NCI-H2171 (cell line): ENCODE measurements around the gene KCNQ4.

ENCODE experiments used
- DNase-seq: peaks from one replicate; lab custom pipeline; 2025; lab: John Stamatoyannopoulos, UW

KCNQ4 gene

DNA sequence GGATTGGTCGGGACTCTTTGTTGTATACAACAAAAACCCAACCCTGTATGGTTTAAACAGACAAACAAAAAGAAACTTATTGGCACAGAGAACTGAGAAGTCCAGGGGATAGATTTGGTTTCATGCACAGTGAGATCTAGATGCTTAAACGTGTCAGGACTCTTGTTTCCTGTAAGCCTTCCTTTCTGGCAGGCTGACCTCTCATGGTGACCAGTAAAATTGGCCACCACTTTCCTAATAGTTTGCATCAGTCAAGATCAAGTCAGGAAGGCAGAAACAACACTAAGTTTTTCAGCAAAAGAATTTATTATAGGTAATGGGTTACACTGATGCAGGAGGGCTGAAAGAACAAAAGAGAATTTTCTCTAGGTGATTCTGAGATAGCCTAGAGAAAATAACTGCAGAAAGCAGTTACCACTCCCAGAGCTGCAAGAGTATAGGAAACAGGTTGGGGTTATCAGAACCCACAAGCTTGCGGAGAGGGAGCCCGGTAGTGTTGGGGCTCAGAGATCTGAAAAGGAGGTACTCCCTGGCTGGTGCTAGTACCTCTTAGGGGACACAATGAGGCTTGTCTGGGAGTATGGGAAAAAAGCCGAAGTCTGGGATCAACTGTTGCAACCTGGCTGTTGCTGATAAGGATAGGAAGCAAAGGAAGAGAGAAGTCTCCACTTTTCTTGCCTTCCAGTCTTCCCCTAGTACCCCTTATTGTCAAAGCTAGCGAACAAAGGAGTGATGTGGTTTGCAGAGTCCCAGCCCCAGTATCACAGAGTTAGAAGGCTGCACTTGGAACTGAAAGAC, 57.1 kb downstream of the KCNQ4 start:
- DNase-seq: no peak

DNA sequence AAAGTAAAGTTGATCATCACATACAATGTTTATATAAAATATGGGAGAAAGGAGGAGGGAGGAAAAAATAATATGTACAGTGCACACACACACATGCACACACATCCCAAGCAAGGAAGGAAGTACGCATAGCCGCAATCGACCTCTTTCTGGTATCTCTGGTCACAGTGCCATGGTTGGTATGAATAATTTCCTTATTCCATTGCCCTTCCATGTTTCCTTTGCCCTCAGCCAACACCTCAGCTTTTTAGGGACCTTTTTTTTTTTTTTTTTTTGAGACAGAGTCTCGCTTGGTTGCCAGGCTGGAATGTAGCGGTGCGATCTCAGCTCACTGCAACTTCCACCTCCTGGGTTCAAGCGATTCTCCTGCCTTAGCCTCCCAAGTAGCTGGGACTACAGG, 58.0 kb downstream of the KCNQ4 start:
- no peak for DNase-seq

DNA sequence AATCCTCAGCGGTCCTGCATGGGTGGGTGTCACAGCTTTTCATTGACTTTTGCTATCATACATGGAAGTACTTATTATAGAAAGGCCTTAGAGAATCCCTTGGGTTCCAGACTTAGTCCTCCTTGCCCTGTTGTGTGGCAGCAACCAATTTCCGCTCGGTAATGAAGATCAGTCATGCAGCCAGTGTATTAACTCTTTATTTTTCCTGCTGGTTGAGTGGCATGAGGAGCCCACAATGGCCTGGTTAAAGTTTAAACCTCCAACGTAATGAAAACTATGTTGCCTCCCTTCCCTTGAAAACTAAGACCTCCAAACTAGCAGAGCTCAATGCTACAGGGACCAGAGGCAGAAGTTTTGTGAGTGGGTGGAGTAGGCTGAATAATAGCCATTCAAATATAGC, 58.6 kb downstream of the KCNQ4 start:
- DNase-seq: no peak

DNA sequence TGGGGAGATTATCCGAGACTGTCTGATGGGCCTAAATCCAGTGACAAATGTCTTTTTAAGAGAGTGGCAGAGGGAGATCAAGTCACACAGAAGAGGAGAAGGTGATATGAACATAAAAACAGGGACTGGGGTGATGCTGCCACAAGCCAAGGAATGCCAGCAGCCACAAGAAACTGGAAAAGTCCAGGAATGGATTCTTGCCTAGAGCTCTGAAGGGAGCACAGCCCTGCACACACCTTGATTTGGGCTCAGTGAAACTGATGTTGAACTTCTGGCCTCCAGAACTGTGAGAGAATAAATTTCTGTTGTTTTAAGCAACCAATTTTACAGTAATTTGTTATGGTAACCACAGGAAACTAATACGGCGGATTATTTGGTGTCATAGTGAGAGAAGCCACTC, 59.1 kb downstream of the KCNQ4 start:
- no peak for DNase-seq

DNA sequence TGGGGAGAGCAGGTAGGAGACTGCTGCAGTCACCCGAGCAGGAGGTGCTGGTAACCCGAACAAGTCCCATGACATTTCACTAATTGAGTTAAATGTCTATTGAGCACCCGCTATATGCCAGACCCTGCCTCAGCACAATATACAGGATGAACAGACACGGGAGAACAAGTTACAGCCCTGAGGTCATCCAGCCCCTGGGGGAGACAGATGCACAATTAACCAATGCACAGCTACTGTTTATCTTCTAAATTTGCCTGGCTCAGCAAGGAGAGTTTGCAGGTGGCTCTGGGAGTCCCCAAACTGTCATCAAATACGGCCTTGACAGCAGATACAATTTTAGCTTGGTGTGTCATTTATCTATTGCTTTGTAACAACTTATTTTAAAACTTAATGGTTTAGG, 60.5 kb downstream of the KCNQ4 start:
- DNase-seq: peak; percentile 34

DNA sequence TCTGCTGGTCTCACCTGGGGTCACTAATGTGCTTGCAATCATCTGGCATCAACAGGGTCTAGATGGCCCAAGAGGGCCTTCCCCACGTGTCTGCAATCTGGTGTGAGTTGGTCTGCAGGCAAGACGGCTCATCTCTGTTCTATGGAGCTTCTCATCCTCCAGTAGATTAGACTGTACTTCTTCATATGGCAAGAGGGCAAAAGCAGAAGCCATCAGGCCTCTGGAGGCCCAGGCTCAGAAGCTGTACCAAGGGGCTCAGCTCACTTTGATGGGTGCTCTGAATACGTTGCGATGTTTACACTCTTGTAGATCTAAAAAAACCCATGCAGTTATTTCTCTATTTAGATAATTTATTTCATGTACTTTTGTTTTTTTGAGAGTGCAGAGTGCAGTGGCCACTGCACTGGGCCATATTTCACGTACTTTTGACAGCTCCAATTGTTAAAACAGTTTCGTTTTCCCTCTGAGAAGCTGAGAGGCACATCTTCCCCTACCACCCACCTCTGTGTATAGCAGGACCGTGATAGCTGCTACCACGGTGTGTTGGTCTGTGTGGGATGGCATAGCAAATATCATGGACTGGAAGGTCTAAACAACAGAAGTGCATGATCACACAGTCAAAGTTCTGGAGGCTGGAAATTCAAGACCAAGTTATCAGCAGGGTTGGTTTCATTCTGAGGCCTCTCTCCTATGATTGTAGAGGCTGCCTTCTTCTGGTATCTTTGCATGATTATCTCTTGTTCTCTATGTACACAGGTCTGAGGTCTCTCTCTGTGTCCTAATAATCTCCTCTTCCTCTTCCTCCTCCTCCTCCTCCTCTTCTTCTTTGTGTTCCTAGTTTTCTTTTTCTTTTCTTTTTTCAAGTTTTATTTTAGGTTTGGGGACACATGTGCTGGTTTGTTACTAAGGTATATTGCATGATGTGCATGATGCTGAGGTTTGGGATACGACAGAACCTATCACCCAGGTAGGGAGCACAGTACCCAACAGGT, 61.6 kb downstream of the KCNQ4 start:
- no peak for DNase-seq

DNA sequence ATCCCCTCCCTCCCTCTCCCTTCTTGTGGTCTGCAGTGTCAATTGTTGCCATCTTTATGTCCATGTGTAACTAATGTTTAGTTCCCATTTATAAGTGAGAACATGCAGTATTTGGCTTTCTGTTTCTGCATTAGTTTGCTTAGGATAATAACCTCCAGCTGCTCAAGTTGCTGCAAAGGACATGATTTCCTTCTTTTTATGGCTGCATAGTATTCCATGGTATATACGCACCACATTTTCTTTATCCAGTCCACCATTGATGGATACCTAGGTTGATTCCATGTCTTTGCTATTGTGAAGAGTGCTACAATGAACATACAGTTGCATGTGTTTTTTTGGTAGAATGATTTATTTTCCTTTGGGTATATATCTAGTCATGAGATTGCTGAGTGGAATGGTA, 62.3 kb downstream of the KCNQ4 start:
- DNase-seq: no peak

DNA sequence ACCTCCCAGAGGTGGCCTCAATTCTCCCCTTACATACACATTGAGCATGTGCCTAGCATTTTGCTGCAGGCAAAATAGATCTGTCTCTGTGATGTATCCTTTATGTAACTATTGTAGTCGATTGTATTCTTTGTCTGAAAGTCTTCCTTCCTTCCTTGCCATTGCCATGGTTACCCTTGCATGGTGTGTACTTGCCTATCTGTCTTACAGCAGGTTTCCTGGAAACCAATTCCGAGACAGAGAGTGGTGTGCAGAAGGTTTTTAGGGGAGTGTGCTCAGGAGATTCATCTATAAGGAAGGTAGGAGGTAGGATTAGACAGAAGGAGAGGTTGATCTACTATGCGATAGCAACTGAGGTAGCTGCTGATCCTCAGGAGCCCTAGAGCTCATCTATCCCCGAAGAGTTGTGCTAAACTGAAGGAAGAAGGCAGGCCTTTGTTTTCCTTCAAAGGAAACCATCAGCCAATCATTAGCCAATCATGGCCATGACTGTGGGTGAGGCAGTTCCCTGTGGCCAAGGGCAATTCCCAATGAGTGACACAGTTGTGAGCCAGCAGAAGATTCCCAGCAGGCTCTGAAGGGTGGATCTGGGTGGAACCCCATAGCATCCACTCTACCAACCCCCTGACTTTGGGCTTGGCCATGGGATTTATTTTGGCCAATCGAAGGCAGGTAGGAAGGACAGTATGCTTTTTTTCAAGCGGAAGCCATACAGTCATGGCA, 63.6 kb downstream of the KCNQ4 start:
- no peak for DNase-seq

DNA sequence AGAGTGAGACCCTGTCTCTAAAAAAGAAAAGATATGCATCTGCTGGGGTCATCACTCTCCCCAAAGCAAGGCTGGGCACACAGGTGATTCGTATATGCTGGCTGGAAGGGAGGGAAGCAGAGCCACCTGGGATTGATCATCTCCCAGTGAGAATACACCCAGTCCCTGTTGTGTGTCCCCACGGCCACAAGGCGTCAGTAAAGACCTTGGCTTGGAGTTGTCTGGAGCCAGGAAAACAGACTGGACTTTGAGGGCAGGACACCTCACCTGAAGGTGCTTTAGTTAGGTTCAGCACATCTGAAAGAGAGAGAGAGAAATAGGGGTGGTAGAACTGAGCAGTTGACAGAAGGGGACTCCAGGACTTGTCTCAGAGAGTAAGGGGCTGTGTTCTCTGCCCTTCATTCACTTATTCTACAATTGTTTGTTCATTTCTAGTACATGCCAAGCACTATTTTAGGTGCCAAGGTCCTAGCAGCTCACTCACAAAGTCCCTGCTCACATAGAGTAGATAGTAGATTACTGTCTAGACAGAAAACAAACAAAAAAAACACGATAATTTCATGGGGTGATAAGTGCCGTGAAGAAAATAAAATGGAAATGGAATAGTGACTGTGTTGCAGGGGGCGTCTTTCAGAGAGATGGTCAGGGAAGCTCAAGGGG, 65.1 kb downstream of the KCNQ4 start:
- DNase-seq: peak; percentile 43

DNA sequence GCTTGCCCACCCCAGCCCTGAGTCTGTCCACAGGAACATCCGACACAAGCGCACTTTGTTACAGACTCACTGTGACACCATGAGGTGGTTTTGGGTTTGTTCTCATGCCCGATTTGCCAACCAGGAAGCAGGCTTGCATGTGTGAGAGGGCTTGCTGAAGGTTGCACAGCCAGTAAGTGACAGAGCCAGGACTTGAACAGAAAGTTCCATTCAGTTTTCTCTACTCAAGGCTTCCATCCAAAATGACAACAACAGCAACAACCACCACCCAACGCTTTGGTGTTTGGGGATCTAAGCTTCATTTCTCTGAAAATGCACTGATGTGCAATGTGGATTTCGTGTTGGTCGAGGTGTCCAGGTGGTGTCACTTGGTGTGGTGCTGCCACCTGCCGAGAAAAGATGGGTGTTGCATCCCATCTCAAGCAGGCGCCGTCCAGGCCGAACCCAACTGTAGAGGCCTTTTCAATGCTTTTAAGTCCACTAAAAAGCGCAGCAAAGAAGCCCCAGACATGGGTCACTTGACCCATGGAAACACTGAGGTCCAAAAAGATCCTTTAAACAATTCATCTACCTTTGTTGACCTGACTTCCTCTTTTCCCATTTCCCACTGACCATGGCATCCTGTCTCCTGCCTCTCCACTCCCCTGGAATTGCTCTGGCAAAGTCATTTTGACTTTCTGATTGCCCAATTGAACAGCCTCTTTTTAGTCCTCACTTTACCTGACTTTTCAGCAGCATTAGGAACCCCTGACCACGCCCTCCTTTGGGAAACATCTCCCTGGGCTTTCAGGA, 66.4 kb downstream of the KCNQ4 start:
- DNase-seq: peak; percentile 39

DNA sequence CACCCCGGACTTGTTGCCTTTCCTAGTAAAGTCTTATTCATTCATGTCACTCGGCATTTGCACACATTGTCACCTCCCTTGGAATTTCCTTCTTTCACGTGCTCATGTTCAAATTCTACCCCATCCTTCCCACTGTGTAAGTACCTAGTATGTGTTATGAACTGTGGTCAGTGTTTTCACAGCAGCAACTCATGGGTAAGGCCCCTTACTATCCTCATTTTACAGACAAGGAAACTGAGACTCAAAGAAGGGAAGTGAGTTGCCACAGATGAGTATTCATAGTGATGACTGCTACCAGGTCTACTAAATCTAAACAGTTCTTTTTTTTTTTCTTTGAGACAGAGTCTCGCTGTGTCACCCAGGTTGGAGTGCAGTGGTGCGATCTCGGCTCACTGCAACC, 68.1 kb downstream of the KCNQ4 start:
- no peak for DNase-seq

DNA sequence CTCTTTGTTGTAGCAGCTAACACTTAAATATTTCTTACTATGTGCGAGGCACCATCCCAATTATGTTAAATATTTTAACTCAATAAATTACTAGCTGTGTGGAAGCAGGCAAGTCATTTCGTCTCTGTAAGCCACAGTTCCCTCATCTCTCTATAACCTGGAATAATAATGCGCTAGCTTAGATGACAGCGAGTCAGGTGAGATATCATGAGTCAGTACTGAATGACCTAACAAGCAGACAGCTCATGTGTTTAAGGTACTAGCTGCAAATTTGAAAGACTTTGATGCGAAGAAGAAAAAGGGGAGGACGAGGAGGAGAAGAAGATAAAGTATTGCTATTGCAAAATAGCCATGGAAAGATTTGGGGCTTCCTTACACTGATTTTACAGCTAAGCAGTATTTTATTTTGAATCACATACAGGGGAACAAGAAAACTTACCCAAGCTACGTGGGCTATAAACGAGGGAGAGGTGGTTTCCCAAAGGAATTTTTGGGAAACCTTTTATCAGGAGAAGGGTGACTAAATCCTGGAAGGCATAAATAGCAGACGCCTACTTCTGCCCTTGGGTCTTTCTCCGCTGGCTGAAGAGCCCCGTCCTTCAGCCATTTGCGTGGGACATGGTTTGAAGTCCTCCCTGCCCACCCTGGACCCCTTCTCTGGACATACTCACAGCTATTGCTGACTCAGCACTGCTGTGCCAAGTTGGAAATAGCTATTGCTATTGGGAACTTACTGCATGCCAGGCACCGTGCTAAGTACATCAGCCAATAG, 69.7 kb downstream of the KCNQ4 start:
- no peak for DNase-seq

DNA sequence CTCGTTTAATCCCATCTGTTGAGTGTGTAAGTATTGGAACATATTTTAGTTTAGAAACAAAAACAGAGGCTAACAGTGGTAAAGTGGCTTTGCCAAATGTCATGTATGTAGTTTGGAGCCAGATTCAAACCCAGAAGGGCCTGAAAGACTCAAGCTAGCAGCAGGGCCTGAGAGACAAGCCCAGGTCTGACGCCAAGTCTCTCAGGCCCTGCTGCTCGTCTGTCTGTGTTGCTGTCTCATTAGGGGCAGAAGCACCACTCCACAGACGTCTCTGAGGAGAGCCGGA, 70.2 kb downstream of the KCNQ4 start:
- DNase-seq: no peak

DNA sequence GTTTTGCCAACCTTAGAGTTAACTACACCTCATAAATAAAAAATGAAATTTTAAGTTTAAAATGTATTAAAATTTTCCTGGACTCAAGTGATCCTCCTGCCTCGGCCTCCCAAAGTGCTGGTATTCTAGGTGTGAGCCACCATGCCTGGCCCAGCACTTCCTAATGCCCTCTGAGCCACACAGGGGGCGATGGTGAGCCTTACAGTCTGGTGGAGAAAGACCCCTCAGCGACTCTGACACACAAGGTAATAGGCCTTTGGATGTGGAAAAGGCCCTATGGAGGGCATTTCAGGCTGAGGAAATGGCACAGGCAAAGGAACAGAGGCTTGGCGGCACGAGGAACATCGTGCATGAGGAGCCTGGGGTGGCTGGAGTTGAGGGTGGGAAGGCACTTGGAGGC, 71.9 kb downstream of the KCNQ4 start:
- no peak for DNase-seq

DNA sequence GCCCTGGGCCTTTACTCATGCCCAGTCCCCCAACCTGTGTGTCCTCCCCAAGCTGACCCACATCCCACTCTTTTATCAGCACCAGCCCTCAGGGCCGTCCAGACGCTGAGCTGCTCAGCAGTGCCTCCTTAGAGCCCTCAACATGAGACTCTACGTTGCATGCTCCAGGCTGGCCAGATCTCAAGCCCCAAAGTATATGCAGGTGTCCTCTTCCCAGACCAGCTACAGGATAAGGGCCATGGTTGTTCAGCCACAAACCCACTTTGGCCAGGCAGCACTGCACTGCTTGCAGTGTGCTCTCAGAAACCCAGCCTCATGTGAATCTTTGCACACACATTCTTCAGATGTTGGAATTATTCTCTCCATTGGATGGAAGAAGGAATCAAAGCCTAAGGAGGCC, 72.5 kb downstream of the KCNQ4 start:
- DNase-seq: no peak

DNA sequence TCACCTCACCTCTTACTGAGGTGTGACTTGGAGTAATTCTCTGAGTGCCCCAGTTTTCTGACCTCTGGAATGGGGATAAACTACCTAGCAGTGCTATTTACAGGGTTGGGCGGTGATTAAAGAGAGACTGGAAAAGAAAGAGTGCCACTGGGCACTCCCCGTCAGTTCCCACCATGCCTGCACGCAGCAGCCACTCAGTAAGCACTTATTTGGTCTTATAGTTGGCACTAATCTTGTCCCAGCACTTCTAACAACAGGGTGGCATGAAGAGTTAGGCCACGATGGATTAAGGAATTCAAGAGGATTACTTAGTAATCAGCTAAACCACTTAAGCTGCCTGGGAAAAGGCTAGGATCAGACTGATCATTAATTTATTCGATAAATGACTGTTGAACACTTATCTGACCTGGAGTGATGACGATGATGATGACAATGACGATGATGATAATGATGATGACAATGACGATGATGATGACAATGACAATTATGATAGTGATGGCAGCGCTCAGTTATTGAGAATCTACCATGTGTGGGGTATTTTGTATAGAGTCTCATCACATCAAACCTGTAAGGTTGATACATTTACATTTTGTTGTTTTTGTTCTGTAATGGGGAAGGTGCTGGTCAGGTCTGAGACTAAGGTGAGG, 73.2 kb downstream of the KCNQ4 start:
- no peak for DNase-seq

DNA sequence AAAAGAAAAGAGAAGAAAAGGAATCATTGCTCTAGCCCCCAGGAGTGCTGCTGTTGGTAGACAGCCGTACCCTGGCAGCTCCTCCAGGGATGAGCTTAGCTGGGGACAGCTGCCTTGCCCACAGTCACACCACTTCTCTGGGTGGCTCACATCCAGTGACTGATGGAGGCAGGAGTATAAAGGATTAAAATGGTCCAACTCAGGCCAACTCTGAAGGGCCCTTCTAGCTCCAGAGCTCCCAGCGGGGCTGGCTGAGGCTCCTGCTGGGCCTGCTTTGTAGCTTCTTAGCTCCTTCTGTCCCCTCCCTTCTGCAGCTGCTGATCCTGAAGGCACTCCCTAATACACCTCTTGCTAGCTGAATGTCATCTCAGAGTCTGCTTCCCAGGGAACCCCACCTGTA, 74.2 kb downstream of the KCNQ4 start:
- no peak for DNase-seq

DNA sequence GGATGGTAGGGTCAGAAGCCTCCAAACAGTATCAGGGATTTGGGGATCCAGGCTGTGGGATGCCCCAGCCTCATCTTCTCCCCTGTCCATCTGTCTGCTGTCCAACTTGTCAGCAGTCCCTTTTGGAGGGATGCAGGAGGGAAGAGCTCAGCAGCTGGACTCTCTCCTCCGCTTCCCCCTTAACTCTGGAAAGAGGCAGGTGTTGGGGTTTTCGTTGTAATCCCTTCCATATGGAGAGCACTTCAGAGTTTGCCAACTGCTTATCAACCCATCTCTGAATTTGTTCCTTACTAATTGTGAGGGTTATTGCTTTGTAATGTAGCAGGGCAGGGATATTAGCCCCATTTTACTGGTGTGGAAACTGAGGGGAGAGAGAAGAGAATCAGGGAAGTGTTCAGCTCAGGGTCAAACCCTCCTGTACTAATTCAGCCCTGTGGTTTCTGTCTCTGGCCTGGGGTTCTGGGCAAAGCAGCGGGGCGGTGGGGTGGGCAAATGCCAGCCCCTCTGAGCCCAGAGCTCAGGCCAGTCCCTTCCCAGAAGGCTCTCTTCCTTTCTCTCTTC, 75.3 kb downstream of the KCNQ4 start:
- DNase-seq: peak; percentile 22

DNA sequence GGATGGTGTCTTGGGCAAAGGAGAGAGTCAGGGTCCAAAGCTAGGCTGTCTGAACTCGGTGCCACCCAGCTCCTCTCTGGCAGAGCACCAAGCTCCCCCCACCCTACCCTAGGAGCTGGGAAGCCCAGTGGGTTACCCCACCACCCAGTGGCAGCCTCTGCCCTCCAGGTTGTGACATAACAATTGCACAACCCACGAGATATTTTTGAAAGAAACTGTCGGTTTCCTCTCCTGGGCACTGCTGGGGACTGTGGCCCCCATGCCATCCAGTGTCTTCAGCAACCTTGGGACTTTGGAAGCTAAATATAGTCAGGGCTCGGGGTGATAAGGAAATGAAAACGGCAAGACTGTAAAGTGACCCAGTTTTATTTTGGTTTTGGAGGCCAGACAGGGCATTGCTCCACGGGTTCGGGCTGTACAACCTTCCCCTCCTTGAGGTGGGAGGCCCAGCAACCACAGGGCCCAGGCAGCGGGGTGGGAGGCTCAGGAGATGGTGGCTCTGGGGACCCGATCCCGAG, 77.2 kb downstream of the KCNQ4 start:
- no peak for DNase-seq
